Psoas muscle (tissue), 8 donors: ENCODE results near the gene MST1. TPM values are rescaled to one million over a fixed set of nuclear protein-coding genes. Genes with fewer than 3 reads are reported as not detected.

Experiments
- ATAC-seq, 4 donors: fragments of 200-7000 bp; cut with Tn5 transposase; one replicate each; pipeline ENCODE4 v1.9.1; 2020; ENCODE audit warnings: moderate library complexity in 3 of 4, mild to moderate bottlenecking in 2 of 4
- DNase-seq, 2 donors: peaks; one replicate each; pipeline ENCODE4 v3.0.0-alpha.2; 2020
- H3K27ac ChIP-seq: fragments of 200-600 bp; one replicate; pipeline ENCODE4 v1.8.0; 2022
- H3K27me3 ChIP-seq, 3 donors: fragments of 200-600 bp in 1 of 3; one replicate each; pipeline versions ENCODE4 v1.6.1 to v1.8.0; 2013 to 2022; ENCODE audit warnings: low read length in 2 of 3, mild to moderate bottlenecking in 2 of 3, moderate library complexity in 1 of 3; ENCODE audit not compliant: insufficient read depth in 3 of 3
- H3K36me3 ChIP-seq, 2 donors: fragments of 200-600 bp in 1 of 2; one replicate each; pipeline versions ENCODE4 v1.6.1 to v1.8.0; 2013 to 2022; ENCODE audit warnings: low read depth in 1 of 2, mild to moderate bottlenecking in 1 of 2, moderate library complexity in 1 of 2; ENCODE audit not compliant: insufficient read depth in 1 of 2
- H3K4me1 ChIP-seq: fragments of 200-600 bp; one replicate; pipeline ENCODE4 v1.8.0; 2022
- H3K4me3 ChIP-seq: fragments of 200-600 bp; one replicate; pipeline ENCODE4 v1.8.0; 2022; ENCODE audit warnings: mild to moderate bottlenecking
- H3K9me3 ChIP-seq: fragments of 200-600 bp; one replicate; pipeline ENCODE4 v1.8.0; 2022
- WGBS, 3 donors: extraction: QIAGEN DNeasy Blood & Tissue Kit; methylation state at CpG; one replicate each; pipeline versions ENCODE4 v1.1.6 to v1.1.7; 2013; 5-methylcytosine and 5-hydroxymethylcytosine counted together
- intact Hi-C, 2 donors: fragments of 100-400 bp; cut with DNase I; formaldehyde crosslinking; loops; one replicate each; pipeline versions ENCODE4 v1.11.0 to v1.14.2; 2022
- polyA plus RNA-seq, 3 donors: library from polyadenylated mRNA; stranded (reverse); fragments of 200-250 nt; gene quantifications; one replicate each; pipeline ENCODE4 v1.2.3, GENCODE V29; 2013
- total RNA-seq, 4 donors: library from RNA; stranded (reverse); fragmentation: NEBNext Ultra II Directional in 2 of 4; extraction: Animal tissue kit (Norgen Biotek cat#: 25700) in 2 of 4; gene quantifications; one replicate each; pipeline versions ENCODE4 v1.2.1 to v1.2.4, GENCODE V29; 2021 to 2023
- TF ChIP-seq, protein P1 (sequence below): fragments of 200-600 bp; IDR thresholded peaks from one replicate; pipeline ENCODE4 v1.8.0; 2022; ENCODE audit warnings: antibody characterized with exemption
- donor health status: healthy with polysubstance abuse.
- donor health status: DM: no; HTN: no; CAD: no; lungs with moderate emphysema.
- donor health status: Bipolar disorder and iron deficiency.
- donor health status: healthy.
- donor health status: DM: yes; HTN: yes; CAD: no.
- donor health status: DM: no; HTN: no; CAD: no.
- donor health status: DM: no; HTN: no; CAD: no.
- donor health status: DM: yes; HTN: yes; CAD: no.

MST1 gene
- total and polyA plus RNA-seq, 7 donors = 1.4 to 7.0 (median 3.2) TPM

DNA sequence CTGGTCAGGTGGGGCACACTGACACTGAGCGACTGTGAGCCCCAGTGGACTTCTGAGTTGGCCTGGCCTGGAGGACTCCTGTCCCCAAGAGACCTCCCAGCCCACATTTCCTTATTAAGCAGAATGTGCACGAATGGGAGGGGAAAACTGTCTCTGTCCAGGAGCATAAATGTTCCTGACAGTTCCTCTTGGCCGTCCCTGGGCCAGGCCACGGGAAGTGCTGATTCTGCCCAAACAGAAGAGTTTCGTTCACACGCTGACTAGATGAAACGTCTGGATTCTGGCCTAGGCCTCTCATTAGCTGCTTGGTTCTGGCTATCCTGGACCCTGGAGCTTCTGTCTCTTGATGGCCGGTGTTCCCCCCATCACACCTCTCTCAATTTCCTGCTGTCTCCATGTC is 44.6 kb downstream of the MST1 start:
- no peak overlapping the region for H3K27ac ChIP-seq
- peaks cover 31% of the 10 kb centered on the region for H3K4me1 ChIP-seq
- intact Hi-C loops = no loop called here
- no peaks in the 10 kb centered on the region for H3K9me3 ChIP-seq
- H3K27me3 ChIP-seq = no peaks in the 10 kb centered on the region
- TF ChIP-seq, protein P1, sequence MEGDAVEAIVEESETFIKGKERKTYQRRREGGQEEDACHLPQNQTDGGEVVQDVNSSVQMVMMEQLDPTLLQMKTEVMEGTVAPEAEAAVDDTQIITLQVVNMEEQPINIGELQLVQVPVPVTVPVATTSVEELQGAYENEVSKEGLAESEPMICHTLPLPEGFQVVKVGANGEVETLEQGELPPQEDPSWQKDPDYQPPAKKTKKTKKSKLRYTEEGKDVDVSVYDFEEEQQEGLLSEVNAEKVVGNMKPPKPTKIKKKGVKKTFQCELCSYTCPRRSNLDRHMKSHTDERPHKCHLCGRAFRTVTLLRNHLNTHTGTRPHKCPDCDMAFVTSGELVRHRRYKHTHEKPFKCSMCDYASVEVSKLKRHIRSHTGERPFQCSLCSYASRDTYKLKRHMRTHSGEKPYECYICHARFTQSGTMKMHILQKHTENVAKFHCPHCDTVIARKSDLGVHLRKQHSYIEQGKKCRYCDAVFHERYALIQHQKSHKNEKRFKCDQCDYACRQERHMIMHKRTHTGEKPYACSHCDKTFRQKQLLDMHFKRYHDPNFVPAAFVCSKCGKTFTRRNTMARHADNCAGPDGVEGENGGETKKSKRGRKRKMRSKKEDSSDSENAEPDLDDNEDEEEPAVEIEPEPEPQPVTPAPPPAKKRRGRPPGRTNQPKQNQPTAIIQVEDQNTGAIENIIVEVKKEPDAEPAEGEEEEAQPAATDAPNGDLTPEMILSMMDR = no peak
- no peak overlapping the region for H3K4me3 ChIP-seq
- no peak for ATAC-seq
- DNase-seq = no peak
- H3K36me3 ChIP-seq = no peaks in the 10 kb centered on the region
- WGBS, 3 donors = 68 to 76% (median 75%) methylated on average over 8 of the region's 8 CpGs

DNA sequence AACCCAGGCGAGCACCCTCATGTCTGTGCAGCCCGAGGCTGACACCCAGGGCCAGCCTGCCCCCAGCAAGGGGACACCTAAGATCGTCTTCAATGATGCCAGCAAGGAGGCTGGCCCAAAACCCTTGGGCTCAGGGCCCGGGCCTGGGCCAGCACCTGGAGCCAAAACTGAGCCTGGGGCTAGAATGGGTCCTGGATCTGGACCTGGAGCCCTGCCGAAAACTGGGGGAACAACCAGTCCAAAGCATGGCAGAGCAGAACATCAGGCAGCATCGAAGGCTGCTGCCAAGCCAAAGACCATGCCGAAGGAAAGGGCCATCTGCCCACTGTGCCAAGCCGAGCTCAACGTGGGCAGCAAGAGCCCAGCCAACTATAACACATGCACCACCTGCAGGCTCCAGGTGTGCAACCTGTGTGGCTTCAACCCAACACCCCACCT is 46.5 kb downstream of the MST1 start:
- H3K36me3 ChIP-seq = no peaks in the 10 kb centered on the region
- no peaks in the 10 kb centered on the region for H3K9me3 ChIP-seq
- intact Hi-C loops = no loop called here
- peaks cover 14% of the 10 kb centered on the region for H3K4me1 ChIP-seq
- peak in 1 of 2 donors; percentile 51 for DNase-seq
- TF ChIP-seq, protein P1 = no peak
- H3K4me3 ChIP-seq = no peak overlapping the region
- WGBS, 3 donors = 53 to 82% (median 73%) methylated on average over 9 of the region's 9 CpGs
- ATAC-seq = no peak
- no peaks in the 10 kb centered on the region for H3K27me3 ChIP-seq
- H3K27ac ChIP-seq = no peak overlapping the region

- DNase-seq (peak in 1 of 2 donors; percentile 26), ATAC-seq (no peak)
- 82 to 93% (median 89%) methylated on average over 14 of the region's 14 CpGs for WGBS, 3 donors
- H3K27ac ChIP-seq = no peak overlapping the region
- no peaks in the 10 kb centered on the region for H3K9me3 ChIP-seq
- no peaks in the 10 kb centered on the region for H3K27me3 ChIP-seq
- no peak overlapping the region for H3K4me3 ChIP-seq
- intact Hi-C loops = no loop called here
- TF ChIP-seq, protein P1 = no peak
- peaks cover 8% of the 10 kb centered on the region for H3K4me1 ChIP-seq
- no peaks in the 10 kb centered on the region for H3K36me3 ChIP-seq
Observed at GRCh38 chr3:49641921-49642707, 47.2 kb downstream of the MST1 start.

GRCh38 chr3:49641292-49641691 is 48.0 kb downstream of the MST1 start:
- TF ChIP-seq, protein P1 = no peak
- Histone ChIP-seq H3K27ac (no peak overlapping the region), H3K4me1 (no peaks in the 10 kb centered on the region), H3K36me3 (no peaks in the 10 kb centered on the region), H3K4me3 (no peak overlapping the region), H3K9me3 (no peaks in the 10 kb centered on the region), H3K27me3 (no peaks in the 10 kb centered on the region)
- ATAC-seq = no peak
- WGBS, 3 donors = 66 to 82% (median 68%) methylated on average over 7 of the region's 7 CpGs
- intact Hi-C loops = no loop called here
- DNase-seq = peak in 1 of 2 donors; percentile 7
